ENCODE results near the gene ZBTB46.

Gene ZBTB46

DNA sequence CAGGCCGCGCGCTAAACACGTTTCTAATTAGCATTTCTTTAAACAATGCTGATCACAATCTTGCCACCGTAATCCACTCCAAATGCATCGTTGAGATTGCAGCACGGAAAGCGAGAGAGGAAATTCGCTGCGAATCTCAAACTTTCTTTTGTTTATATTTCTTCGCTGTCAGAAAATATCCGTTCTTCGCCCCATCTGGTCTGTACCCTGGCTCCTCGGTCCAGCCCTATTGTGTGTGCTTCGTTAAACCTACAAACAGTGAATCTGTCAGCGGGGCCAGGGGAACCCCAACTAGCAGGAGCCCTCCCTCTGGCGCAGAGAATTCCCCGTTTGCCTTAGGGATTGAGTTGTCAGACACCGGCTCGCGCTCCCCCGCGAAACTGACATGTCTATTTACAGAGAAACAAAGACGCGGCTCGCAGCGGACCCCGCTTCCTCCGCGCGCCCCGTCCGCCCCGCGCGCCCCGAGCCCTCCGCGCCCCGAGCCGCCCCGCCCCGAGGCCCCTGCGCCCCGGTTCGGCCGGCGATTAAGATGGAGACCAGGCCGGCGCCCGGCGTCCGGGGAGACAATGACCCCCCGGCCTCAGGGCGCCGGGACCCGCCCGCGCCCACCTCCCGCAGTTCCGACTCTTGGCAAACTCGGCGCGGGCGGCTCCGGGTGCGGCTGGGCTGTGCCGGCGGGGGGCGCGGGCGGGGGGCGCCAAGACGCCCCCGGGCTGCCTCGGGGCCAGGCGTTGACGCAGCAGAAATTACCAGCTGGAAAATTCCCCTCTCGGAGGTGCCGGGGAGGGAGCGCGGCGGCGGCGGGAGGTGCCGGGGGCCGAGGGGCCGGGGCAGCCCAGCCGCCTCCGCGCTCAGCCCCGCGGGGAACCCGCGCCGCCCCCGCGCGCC lies 874 bp downstream of the ZBTB46 start:
- peaks cover 55% of the 10 kb centered on the region for H3K27me3 Mint-ChIP-seq
- peaks cover 8% of the 10 kb centered on the region for H3K36me3 Mint-ChIP-seq (ENCODE audit: insufficient read depth)
- H3K9me3 Mint-ChIP-seq: no peaks in the 10 kb centered on the region
- peak overlapping the region; percentile 47 for H3K27ac Mint-ChIP-seq (ENCODE audit: low read depth)
- H3K4me3 Mint-ChIP-seq: peak overlapping the region; percentile 84
- ATAC-seq (replicated peaks; ENCODE audit: extremely low read depth, poor library complexity, severe bottlenecking) (no peak), DNase-seq (ENCODE audit: low spot score in 2 of 2) (no peak)
- peaks cover 11% of the 10 kb centered on the region for H3K4me1 Mint-ChIP-seq

DNA sequence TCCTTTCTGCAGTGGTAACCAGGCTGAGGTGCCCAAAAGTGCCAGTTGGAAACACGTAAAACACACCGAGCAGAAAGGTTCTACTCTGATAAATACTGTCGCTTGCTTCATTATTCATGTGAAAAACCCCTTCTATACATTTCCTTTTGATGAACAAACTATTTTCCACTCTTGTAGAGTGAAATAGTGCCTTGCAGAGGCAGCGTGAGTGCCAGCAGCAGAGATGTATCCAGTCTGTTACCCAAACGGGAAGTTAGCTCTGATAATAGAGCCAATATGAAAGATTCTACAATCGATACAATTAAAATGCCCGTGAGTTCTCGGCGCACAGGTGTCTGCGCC lies 1.5 kb downstream of the ZBTB46 start:
- Mint-ChIP-seq H3K36me3 (ENCODE audit: insufficient read depth) (peaks cover 8% of the 10 kb centered on the region), H3K9me3 (no peaks in the 10 kb centered on the region), H3K27me3 (peaks cover 61% of the 10 kb centered on the region), H3K27ac (ENCODE audit: low read depth) (peak overlapping the region; percentile 47), H3K4me1 (peaks cover 11% of the 10 kb centered on the region), H3K4me3 (peak overlapping the region; percentile 84)
- ATAC-seq (replicated peaks; ENCODE audit: extremely low read depth, poor library complexity, severe bottlenecking) (no peak), DNase-seq (ENCODE audit: low spot score in 2 of 2) (no peak)

DNA sequence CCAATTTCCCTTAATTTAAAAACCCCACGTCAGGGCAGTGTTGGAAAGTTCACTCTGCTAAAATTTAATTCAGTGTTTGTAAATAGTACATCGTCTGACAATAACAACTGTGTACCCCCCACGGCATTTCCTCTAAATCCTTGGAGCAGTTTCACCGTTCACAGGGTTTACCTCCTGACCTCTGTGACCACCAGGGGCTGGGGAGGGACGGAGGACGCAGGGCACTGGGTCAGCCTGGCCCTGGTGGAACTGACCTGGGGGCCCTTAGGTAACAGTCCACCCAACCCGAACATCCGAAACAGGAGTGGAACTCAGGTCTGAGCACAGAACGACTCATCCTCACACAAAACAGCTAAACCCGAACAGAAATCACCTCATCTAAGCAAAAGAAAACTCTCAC lies 2.1 kb downstream of the ZBTB46 start:
- H3K4me3 Mint-ChIP-seq: no peak overlapping the region
- H3K9me3 Mint-ChIP-seq: no peaks in the 10 kb centered on the region
- peaks cover 11% of the 10 kb centered on the region for H3K4me1 Mint-ChIP-seq
- H3K36me3 Mint-ChIP-seq (ENCODE audit: insufficient read depth): peaks cover 8% of the 10 kb centered on the region
- no peak for DNase-seq (ENCODE audit: low spot score in 2 of 2)
- no peak for ATAC-seq (replicated peaks; ENCODE audit: extremely low read depth, poor library complexity, severe bottlenecking)
- peaks cover 61% of the 10 kb centered on the region for H3K27me3 Mint-ChIP-seq
- H3K27ac Mint-ChIP-seq (ENCODE audit: low read depth): no peak overlapping the region

DNA sequence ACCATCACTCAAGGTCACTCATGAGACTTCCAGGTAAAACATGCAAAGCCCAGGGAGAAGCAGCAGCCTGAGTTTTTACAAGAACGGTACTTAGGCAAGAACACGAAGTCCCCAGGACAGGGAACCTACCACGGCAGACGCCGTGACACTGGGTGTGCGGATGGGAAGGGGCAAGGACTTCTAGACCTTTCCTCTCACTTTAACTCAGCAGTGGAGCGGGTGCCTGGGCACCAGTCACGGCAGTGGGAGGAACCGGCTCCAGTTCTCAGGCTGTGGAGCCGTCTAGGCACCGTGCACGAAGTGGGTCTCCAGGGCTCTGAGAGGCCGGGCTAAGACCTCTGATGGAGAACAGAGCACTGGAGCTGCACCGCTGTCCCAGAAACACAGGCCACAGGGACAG lies 2.5 kb downstream of the ZBTB46 start:
- Mint-ChIP-seq H3K36me3 (ENCODE audit: insufficient read depth) (peaks cover 8% of the 10 kb centered on the region), H3K9me3 (no peaks in the 10 kb centered on the region), H3K27me3 (peaks cover 61% of the 10 kb centered on the region), H3K4me1 (peaks cover 11% of the 10 kb centered on the region), H3K4me3 (no peak overlapping the region), H3K27ac (ENCODE audit: low read depth) (no peak overlapping the region)
- DNase-seq (ENCODE audit: low spot score in 2 of 2) (no peak), ATAC-seq (replicated peaks; ENCODE audit: extremely low read depth, poor library complexity, severe bottlenecking) (no peak)

DNA sequence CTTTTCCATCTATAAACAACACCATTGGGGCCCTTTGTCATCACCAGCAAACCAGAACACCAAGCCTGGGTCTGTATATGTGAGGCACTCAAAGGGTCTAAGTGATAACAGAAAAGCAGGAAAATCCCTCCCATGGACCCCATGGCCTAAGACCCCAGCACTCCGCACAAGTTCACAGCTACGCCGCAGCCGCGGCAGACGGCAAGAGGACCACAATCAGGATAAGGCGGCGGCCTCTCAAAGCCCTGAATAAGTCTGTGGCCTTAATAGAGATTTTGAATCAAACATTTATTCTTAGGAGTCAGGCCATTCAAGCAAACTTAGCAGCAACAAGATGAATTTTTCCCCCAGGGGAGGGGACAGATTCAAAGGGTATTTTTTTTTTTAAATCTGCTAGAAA lies 2.9 kb downstream of the ZBTB46 start:
- peaks cover 8% of the 10 kb centered on the region for H3K36me3 Mint-ChIP-seq (ENCODE audit: insufficient read depth)
- peaks cover 11% of the 10 kb centered on the region for H3K4me1 Mint-ChIP-seq
- H3K4me3 Mint-ChIP-seq: no peak overlapping the region
- ATAC-seq (replicated peaks; ENCODE audit: extremely low read depth, poor library complexity, severe bottlenecking) (no peak), DNase-seq (ENCODE audit: low spot score in 2 of 2) (no peak)
- H3K9me3 Mint-ChIP-seq: no peaks in the 10 kb centered on the region
- peaks cover 61% of the 10 kb centered on the region for H3K27me3 Mint-ChIP-seq
- H3K27ac Mint-ChIP-seq (ENCODE audit: low read depth): no peak overlapping the region

DNA sequence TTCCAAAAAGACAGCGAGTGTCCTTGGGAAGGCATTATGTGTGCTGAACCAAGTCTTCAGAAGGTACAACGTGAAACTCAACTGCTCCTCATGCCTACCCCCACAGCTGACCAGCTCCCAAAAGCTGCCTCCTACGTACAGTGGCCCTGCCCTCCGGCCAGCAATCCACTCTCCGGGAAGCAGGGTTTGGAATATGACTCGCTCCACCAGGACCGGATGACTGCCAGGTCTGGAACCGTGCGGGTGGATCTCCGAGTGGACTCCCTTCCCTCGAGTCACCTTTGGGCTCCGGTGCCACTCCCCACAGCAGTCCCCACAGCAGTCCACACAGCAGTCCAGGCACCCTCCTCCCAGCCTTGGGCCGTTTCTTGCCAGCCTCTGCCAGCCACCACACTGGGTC lies 4.3 kb downstream of the ZBTB46 start:
- DNase-seq (ENCODE audit: low spot score in 2 of 2): no peak
- peaks cover 74% of the 10 kb centered on the region for H3K27me3 Mint-ChIP-seq

DNA sequence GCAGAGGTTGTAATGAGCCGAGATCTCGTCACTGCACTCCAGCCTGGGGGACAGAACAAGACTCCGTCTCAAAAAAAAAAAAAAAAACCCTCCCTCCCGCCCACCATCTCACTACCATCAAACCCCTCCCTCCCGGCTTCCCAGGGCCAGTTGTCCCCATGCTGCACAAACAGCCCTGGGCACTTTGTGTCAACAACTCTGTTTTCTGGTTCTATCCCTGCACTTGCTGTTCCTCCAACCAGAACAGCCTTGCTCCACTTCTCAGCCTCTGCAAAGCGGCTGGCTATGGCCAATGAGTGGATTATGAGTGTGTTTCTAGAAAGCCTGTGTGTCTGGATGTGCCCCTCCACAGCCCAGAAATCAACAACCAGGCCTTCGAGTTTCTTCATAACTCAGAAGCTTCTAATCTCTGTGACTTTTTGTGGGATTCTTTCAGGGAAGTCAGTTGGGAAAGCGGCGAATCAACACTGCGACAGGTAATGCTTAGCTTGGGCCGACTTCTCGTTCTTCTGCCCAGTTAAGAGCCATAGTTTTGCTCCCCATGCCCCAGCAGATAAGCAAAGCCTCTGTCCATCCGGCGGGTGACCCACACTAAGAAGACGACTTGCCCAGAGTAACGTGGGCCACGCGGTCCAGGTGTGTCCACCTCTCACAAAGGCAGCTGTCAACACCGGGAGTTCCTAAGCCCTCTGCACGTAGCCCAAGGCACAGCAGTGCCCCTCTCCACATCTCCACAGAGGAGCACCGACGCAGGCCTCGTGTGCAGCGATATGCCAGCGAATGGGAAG lies 5.5 kb downstream of the ZBTB46 start:
- no peak for ATAC-seq (replicated peaks; ENCODE audit: extremely low read depth, poor library complexity, severe bottlenecking)
- no peak for DNase-seq (ENCODE audit: low spot score in 2 of 2)

More for the DNA sequence above, 4.3 kb downstream of the ZBTB46 start:
- H3K27ac Mint-ChIP-seq (ENCODE audit: low read depth): no peak overlapping the region
- H3K36me3 Mint-ChIP-seq (ENCODE audit: insufficient read depth): peaks cover 8% of the 10 kb centered on the region
- no peak overlapping the region for H3K4me3 Mint-ChIP-seq
- no peak for ATAC-seq (replicated peaks; ENCODE audit: extremely low read depth, poor library complexity, severe bottlenecking)
- H3K9me3 Mint-ChIP-seq: no peaks in the 10 kb centered on the region
- peaks cover 11% of the 10 kb centered on the region for H3K4me1 Mint-ChIP-seq

DNA sequence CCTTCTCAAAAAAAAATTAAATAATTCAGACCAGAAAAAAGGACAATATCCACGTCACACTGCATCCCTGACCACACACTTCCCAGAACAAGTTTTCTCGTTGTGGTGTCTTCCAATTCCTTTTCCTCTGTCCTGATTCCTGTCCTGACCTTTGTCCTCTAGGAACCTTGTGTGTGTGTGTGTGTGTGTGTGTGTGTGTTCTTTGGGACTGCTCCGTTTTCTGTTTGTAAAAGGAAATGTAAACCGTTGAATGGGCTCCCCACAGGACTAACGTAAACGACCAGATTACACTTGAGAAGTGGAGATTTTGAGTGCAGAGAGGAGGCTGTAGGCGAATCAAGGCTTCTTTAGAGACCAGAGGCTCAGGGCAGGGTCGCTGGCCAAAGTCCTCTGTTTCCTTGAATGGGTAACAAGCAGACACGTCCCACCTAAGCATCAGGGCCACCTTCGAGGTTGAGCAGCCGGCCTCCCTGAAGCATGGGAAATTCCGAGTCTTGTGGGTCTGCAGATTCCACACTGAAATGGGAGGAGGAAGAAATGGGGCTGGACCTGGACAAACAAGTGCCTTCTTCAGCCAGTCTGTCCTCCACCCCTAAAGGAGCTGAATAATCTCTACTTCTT lies 7.3 kb downstream of the ZBTB46 start:
- H3K9me3 Mint-ChIP-seq: no peaks in the 10 kb centered on the region
- H3K36me3 Mint-ChIP-seq (ENCODE audit: insufficient read depth): peaks cover 1% of the 10 kb centered on the region
- H3K4me1 Mint-ChIP-seq: no peaks in the 10 kb centered on the region
- H3K4me3 Mint-ChIP-seq: no peak overlapping the region
- H3K27me3 Mint-ChIP-seq: peaks cover 62% of the 10 kb centered on the region
- DNase-seq (ENCODE audit: low spot score in 2 of 2) (no peak), ATAC-seq (replicated peaks; ENCODE audit: extremely low read depth, poor library complexity, severe bottlenecking) (no peak)
- no peak overlapping the region for H3K27ac Mint-ChIP-seq (ENCODE audit: low read depth)

More for the DNA sequence above, 5.5 kb downstream of the ZBTB46 start:
- Mint-ChIP-seq H3K27ac (ENCODE audit: low read depth) (no peak overlapping the region), H3K4me1 (peaks cover 11% of the 10 kb centered on the region), H3K9me3 (no peaks in the 10 kb centered on the region), H3K4me3 (no peak overlapping the region), H3K27me3 (peaks cover 79% of the 10 kb centered on the region), H3K36me3 (ENCODE audit: insufficient read depth) (peaks cover 8% of the 10 kb centered on the region)

DNA sequence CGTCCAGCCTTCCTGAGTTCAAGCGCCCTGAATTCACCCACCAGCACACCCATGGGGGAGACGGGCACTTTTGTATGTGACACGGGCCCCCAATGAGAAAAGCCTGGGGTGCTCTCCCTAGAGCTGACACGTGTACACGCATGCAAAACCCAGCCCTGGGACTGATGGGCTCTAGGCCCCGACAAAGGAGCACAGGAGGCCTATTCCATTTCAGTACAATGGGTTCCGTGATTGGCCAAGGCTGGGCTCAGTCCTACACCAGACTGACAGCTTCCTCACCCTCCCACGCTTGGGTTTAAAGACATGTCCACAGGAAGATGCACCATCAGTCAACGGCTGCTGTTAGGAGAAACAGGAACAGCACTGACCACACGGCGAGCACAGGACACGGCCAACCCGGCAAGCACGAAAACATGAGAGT lies 8.8 kb downstream of the ZBTB46 start:
- no peaks in the 10 kb centered on the region for H3K9me3 Mint-ChIP-seq
- peaks cover 1% of the 10 kb centered on the region for H3K36me3 Mint-ChIP-seq (ENCODE audit: insufficient read depth)
- H3K27me3 Mint-ChIP-seq: peaks cover 50% of the 10 kb centered on the region
- H3K4me1 Mint-ChIP-seq: no peaks in the 10 kb centered on the region
- no peak overlapping the region for H3K4me3 Mint-ChIP-seq
- no peak for DNase-seq (ENCODE audit: low spot score in 2 of 2)
- no peak for ATAC-seq (replicated peaks; ENCODE audit: extremely low read depth, poor library complexity, severe bottlenecking)
- no peak overlapping the region for H3K27ac Mint-ChIP-seq (ENCODE audit: low read depth)

DNA sequence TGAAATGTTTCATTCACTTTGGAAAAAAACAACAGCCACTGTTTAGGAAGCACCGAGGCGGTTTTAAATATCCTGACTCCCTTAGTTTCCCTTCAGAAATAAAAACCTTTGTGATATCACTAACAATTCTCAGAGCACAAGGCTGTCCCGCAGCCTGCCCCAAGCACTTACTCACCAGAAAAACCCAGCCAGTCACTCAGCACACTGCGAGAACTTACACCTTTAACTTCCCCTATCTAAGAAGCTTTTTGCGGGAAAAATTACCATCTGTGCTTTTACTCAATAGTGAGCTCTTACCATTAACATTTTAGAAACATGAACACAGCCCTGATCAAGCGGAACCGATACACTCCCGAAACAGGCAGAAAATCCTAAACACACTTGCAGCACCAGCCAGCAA lies 9.3 kb downstream of the ZBTB46 start:
- Mint-ChIP-seq H3K27ac (ENCODE audit: low read depth) (no peak overlapping the region), H3K4me3 (no peak overlapping the region), H3K36me3 (ENCODE audit: insufficient read depth) (peaks cover 1% of the 10 kb centered on the region), H3K4me1 (no peaks in the 10 kb centered on the region), H3K9me3 (no peaks in the 10 kb centered on the region), H3K27me3 (peaks cover 50% of the 10 kb centered on the region)
- DNase-seq (ENCODE audit: low spot score in 2 of 2) (no peak), ATAC-seq (replicated peaks; ENCODE audit: extremely low read depth, poor library complexity, severe bottlenecking) (no peak)

DNA sequence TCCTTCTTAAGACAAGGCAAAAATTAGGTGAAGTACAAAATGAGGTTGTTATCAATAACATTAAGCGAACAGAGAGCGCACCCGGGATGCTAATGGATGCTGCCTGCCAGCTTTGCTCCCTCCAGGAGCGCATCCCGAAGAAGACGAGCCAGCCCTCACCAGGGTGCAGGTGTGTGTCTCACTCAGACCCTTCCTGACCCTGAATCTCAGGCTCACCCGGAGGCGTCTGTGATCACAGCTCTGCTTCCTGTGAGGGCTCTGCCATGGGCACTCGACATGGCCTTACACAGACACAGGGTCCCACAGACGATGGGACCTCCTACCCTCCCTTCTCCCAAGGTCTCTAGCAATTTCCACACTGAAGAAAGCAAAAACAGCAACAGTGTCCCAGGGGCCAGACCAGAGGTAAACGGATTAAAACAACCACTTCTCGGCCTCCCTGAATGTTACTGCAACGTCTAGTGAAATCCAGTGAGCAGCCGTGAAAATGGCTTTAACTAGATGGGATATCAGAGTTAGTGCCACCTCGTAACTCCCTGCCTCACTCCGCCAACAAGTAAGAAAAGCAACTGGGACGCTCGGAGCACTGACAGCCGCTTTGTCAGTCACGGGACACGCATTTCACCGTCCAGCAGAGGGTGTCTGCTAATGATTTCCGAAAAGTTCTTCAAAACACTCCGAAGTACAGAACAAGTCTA lies 11.7 kb downstream of the ZBTB46 start:
- Mint-ChIP-seq H3K9me3 (no peaks in the 10 kb centered on the region), H3K36me3 (ENCODE audit: insufficient read depth) (peaks cover 3% of the 10 kb centered on the region), H3K27ac (ENCODE audit: low read depth) (peak overlapping the region; percentile 22), H3K4me1 (no peaks in the 10 kb centered on the region), H3K4me3 (no peak overlapping the region), H3K27me3 (peaks cover 30% of the 10 kb centered on the region)
- no peak for ATAC-seq (replicated peaks; ENCODE audit: extremely low read depth, poor library complexity, severe bottlenecking)
- no peak for DNase-seq (ENCODE audit: low spot score in 2 of 2)

DNA sequence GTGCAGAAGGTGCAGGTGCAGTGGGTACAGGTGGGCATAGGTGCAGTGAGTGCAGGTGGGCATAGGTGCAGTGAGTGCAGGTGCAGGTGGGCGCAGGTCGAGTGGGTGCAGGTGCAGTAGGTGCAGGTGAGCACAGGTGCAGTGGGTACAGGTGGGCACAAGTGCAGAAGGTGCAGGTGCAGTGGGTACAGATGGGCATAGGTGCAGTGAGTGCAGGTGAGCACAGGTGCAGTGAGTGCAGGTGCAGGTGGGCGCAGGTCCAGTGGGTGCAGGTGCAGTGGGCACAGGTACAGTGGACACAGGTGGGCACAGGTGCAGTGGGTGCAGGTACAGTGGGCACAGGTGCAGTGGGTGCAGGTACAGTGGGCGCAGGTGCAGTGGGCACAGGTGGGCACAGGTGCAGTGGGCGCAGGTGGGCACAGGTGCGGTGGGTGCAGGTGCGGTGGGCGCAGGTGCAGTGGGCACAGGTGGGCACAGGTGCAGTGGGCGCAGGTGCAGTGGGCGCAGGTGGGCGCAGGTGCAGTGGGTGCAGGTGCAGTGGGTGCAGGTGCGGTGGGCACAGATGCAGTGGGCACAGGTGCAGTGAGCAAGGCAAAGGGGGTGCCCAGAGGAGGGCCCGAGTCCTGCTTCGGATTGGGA lies 15.3 kb downstream of the ZBTB46 start:
- Mint-ChIP-seq H3K9me3 (no peaks in the 10 kb centered on the region), H3K4me3 (no peak overlapping the region), H3K27ac (ENCODE audit: low read depth) (no peak overlapping the region), H3K27me3 (no peaks in the 10 kb centered on the region), H3K4me1 (no peaks in the 10 kb centered on the region), H3K36me3 (ENCODE audit: insufficient read depth) (peaks cover 3% of the 10 kb centered on the region)
- no peak for DNase-seq (ENCODE audit: low spot score in 2 of 2)
- ATAC-seq (replicated peaks; ENCODE audit: extremely low read depth, poor library complexity, severe bottlenecking): no peak
